ENCODE results near the gene TOR1AIP1. TPM values are rescaled to one million over a fixed set of nuclear protein-coding genes. Genes with fewer than 3 reads are reported as not detected.

Gene TOR1AIP1
- total RNA-seq, 6 donors from 2014 or later = 19.9 to 65.0 (median 59.7) TPM

DNA sequence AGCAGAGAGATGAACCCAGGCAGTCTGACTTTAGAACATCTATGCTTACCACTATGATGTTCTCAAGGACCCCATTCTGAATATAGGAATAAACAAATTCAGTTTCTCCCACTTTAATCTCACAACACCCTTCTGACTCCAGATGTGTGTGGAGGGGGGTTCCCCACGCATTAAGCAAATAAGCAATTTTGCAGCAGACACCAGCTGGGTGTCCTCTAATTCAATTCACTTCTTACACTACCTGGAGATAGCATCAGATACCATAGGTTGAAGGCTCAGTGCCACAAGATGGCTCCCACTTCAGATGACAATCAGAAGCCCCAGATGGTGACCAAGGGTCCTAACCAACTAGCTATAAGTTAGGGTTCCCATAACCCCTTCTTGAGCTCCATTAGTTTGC is 42.2 kb downstream of the TOR1AIP1 start:
- Histone ChIP-seq H3K36me3 (peaks cover 0 to 18% (median under 1%) of the 10 kb centered on the region in 4 donors), H3K4me1 (no peaks in the 10 kb centered on the region), H3K27ac (no peak overlapping the region), H3K9me3 (no peaks in the 10 kb centered on the region), H3K27me3 (no peaks in the 10 kb centered on the region), H3K4me3 (no peak overlapping the region)
- no peak for ATAC-seq (ENCODE audit: low FRiP score in 2 of 2)
- 96 to 100% methylated on average over 1 of the region's 1 CpG for WGBS, 2 donors
- TF ChIP-seq EP300 (IDR thresholded peaks at IDR 0.05) (no peak), POLR2A (IDR thresholded peaks at IDR 0.05) (no peak), POLR2AphosphoS5 (IDR thresholded peaks at IDR 0.05) (no peak)
- TF ChIP-seq, protein P1, sequence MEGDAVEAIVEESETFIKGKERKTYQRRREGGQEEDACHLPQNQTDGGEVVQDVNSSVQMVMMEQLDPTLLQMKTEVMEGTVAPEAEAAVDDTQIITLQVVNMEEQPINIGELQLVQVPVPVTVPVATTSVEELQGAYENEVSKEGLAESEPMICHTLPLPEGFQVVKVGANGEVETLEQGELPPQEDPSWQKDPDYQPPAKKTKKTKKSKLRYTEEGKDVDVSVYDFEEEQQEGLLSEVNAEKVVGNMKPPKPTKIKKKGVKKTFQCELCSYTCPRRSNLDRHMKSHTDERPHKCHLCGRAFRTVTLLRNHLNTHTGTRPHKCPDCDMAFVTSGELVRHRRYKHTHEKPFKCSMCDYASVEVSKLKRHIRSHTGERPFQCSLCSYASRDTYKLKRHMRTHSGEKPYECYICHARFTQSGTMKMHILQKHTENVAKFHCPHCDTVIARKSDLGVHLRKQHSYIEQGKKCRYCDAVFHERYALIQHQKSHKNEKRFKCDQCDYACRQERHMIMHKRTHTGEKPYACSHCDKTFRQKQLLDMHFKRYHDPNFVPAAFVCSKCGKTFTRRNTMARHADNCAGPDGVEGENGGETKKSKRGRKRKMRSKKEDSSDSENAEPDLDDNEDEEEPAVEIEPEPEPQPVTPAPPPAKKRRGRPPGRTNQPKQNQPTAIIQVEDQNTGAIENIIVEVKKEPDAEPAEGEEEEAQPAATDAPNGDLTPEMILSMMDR (IDR thresholded peaks at IDR 0.05) = no peak
- DNase-seq = no peak

DNA sequence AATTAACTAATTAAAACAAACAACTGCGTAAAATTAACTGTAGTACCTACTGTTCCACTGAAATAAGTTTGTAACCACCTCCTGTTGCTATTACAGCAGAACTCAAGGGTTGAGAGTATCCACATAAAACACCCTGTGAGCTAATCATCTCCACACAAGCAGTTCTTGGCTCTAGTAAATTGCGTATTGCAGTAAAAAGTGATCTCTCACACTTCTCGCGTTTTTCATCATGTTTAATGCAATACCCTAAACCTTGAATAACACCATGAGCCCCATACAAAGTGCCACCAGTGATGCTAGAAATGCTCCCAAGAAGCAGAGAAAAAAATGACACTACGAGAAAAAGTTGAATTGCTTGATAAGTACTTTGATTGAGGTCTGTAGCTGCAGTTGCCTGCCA is 43.2 kb downstream of the TOR1AIP1 start:
- Histone ChIP-seq H3K27me3 (no peaks in the 10 kb centered on the region), H3K9me3 (no peaks in the 10 kb centered on the region), H3K4me1 (no peaks in the 10 kb centered on the region), H3K36me3 (peaks cover 0 to 9% (median 0%) of the 10 kb centered on the region in 4 donors), H3K4me3 (no peak overlapping the region), H3K27ac (no peak overlapping the region)
- no peak for TF ChIP-seq EP300 (IDR thresholded peaks at IDR 0.05)
- no peak for TF ChIP-seq POLR2A (IDR thresholded peaks at IDR 0.05)
- TF ChIP-seq, protein P1 (IDR thresholded peaks at IDR 0.05) = no peak
- no peak for TF ChIP-seq POLR2AphosphoS5 (IDR thresholded peaks at IDR 0.05)
- ATAC-seq (ENCODE audit: low FRiP score in 2 of 2) = no peak
- no peak for DNase-seq
- WGBS, 2 donors = 91 to 92% methylated on average over 5 of the region's 5 CpGs

DNA sequence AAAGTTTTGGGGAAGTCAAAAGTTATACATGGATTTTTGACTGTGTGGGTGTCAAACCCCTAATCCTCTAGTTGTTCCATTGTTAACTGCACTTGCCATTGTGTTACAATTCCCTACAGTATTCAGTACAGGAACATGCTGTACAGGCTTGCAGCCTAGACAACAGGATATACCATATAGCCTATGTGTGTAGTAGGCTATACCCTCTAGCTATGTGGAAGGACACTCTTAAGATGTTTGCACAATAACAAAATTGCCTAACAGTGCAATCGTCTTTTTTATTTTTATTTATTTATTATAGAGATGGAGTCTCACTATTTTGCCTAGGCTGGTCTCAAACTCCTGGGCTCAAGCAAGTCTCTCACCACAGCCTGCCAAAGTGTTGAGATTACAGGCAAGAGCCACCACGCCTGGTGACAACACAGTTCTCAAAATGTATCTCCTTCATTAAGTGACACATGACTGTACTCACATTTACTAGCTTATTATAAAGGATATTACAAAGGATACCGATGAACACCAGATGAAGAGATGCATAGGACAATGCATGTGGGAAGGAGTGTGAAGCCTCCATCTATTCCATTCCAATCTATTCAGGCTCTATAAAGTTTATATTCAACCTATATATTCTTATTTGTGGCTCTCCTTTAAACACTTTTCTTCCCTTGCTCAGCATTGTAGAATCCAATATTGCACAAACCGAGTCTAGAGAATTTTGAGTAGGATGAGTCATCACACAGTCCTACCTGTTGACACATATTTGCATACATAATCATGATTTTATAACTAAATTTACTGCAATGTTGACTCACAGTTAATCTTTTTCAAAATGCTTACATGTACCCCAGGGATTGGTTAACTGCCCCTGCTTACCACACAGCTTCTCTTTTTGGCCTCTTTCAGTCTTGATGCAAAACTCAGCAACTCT is 44.1 kb downstream of the TOR1AIP1 start:
- TF ChIP-seq, protein P1 (IDR thresholded peaks at IDR 0.05) = no peak
- TF ChIP-seq EP300 (IDR thresholded peaks at IDR 0.05) = no peak
- TF ChIP-seq POLR2A (IDR thresholded peaks at IDR 0.05) = no peak
- no peak for TF ChIP-seq POLR2AphosphoS5 (IDR thresholded peaks at IDR 0.05)
- no peak overlapping the region for H3K4me3 ChIP-seq
- DNase-seq (no peak), ATAC-seq (ENCODE audit: low FRiP score in 2 of 2) (no peak)
- H3K9me3 ChIP-seq = no peaks in the 10 kb centered on the region
- H3K36me3 ChIP-seq = peaks cover 0 to under 1% (median 0%) of the 10 kb centered on the region in 4 donors
- WGBS, 2 donors = 70 to 80% methylated on average over 4 of the region's 4 CpGs
- no peaks in the 10 kb centered on the region for H3K4me1 ChIP-seq
- H3K27ac ChIP-seq = no peak overlapping the region
- H3K27me3 ChIP-seq = no peaks in the 10 kb centered on the region

DNA sequence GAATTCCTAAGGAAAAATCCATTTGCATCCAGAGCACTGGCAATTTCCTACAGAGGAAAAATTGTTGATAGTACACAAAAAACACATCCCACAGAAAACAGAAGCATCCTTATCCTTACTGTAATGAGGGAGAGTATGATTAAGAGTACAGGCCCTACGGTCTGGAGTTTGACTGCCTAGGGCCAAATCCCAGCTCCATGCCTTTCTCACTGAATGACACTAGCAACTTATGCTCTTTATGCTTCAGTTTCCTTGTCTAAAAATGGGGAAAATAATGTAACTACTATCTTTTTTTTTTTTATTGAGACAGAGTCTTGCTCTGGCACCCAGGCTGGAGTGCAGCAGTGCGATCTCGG is 44.7 kb downstream of the TOR1AIP1 start:
- Histone ChIP-seq H3K27me3 (no peaks in the 10 kb centered on the region), H3K4me1 (no peaks in the 10 kb centered on the region), H3K27ac (no peak overlapping the region), H3K4me3 (no peak overlapping the region), H3K36me3 (no peaks in the 10 kb centered on the region), H3K9me3 (no peaks in the 10 kb centered on the region)
- TF ChIP-seq, protein P1 (IDR thresholded peaks at IDR 0.05) = no peak
- TF ChIP-seq POLR2AphosphoS5 (IDR thresholded peaks at IDR 0.05) = no peak
- TF ChIP-seq POLR2A (IDR thresholded peaks at IDR 0.05) = no peak
- TF ChIP-seq EP300 (IDR thresholded peaks at IDR 0.05) = no peak
- 96 to 97% methylated on average over 3 of the region's 3 CpGs for WGBS, 2 donors
- ATAC-seq (ENCODE audit: low FRiP score in 2 of 2) (no peak), DNase-seq (no peak)
